ENCODE measurements around the gene FLOT2.
"Not testable (repeated sequence)": the region's sequence is repeated elsewhere in the genome, so short reads cannot be mapped to it uniquely, and the experiment has no call there.

The FLOT2 gene

DNA sequence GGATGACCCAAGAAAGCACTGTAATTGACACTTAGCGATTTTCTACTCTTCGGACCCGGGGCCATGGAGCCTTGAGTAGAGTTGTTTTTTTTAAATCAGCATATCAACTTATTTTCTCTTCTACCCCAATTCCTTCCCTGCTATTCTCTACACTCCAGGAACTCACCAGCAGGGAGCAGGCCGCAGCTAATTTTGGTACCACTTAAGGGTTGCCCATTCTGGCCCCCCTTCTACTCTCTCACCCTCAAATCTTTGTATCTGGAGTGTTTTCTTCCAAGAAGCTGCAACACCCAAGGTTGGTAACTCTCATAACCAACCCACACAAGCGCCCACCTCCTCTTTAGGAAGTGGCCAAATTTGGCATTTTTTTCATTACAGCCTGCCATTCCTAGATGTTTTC, 48.3 kb downstream of the FLOT2 start:
- ChIA-PET CTCF (interaction anchor here (0.8 to 2.0 kb wide), 9 partner anchors 9 to 268 kb away, joined by 3 to 7 read pairs (median 3); no protein-coding TSS in a partner anchor), POLR2A (no interaction called here)
- no peak overlapping the region for H3K4me3 ChIP-seq (ENCODE audit: low read depth, low read length)
- TF ChIP-seq, protein P1, sequence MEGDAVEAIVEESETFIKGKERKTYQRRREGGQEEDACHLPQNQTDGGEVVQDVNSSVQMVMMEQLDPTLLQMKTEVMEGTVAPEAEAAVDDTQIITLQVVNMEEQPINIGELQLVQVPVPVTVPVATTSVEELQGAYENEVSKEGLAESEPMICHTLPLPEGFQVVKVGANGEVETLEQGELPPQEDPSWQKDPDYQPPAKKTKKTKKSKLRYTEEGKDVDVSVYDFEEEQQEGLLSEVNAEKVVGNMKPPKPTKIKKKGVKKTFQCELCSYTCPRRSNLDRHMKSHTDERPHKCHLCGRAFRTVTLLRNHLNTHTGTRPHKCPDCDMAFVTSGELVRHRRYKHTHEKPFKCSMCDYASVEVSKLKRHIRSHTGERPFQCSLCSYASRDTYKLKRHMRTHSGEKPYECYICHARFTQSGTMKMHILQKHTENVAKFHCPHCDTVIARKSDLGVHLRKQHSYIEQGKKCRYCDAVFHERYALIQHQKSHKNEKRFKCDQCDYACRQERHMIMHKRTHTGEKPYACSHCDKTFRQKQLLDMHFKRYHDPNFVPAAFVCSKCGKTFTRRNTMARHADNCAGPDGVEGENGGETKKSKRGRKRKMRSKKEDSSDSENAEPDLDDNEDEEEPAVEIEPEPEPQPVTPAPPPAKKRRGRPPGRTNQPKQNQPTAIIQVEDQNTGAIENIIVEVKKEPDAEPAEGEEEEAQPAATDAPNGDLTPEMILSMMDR (IDR thresholded peaks at IDR 0.05; ENCODE audit: insufficient read depth, low read length, missing control alignments) = no peak
- no peak for DNase-seq (ENCODE audit: low read depth, low spot score)

DNA sequence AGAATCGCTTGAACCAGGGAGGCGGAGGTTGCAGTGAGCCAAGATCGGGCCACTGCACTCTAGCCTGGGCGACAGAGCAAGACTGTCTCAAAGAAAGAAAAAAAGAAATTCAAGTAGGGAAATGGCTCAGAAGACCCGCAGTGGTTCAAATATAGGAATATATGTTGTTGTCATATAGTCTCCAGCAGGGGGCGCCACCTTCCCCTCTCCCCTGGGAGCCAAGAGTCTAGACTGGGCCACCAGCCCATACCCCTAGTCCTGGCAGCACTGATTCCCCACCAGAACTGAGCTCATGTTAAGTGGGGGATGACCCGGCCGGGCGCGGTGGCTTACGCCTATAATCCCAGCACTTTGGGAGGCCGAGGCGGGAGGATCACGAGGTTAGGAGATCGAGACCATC, 48.9 kb downstream of the FLOT2 start:
- POLR2A ChIA-PET; DNase-seq (ENCODE audit: low read depth, low spot score); H3K4me3 ChIP-seq (ENCODE audit: low read depth, low read length): not testable (repeated sequence)
- CTCF ChIA-PET = interaction anchor here (0.8 to 2.0 kb wide), 6 partner anchors 9 to 268 kb away, joined by 3 to 7 read pairs (median 4); no protein-coding TSS in a partner anchor

DNA sequence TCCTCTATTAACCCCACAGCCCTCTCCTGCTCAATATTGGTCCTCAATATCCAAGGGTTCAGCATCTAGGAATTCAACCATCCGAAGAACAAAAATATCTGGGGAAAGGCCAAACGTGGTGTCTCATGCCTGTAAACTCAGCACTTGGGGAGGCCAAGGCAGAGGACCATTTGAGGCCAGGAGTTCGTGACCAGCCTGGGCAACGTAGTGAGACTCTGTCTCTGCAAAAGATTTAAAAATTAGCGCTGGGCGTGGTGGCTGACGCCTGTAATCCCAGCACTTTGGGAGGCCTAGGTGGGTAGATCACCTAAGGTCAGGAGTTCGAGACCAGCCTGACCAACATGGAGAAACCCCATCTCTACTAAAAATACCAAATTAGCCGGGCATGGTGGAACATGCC, 50.8 kb downstream of the FLOT2 start:
- H3K4me3 ChIP-seq (ENCODE audit: low read depth, low read length); DNase-seq (ENCODE audit: low read depth, low spot score): not testable (repeated sequence)
- ChIA-PET CTCF (interaction anchor here (3.6 kb wide), 1 partner anchor 82 kb away, joined by 14 read pairs; no protein-coding TSS in a partner anchor), POLR2A (interaction anchor here (0.6 to 0.7 kb wide), 2 partner anchors 59 to 88 kb away, joined by 3 to 5 read pairs; no protein-coding TSS in a partner anchor)

DNA sequence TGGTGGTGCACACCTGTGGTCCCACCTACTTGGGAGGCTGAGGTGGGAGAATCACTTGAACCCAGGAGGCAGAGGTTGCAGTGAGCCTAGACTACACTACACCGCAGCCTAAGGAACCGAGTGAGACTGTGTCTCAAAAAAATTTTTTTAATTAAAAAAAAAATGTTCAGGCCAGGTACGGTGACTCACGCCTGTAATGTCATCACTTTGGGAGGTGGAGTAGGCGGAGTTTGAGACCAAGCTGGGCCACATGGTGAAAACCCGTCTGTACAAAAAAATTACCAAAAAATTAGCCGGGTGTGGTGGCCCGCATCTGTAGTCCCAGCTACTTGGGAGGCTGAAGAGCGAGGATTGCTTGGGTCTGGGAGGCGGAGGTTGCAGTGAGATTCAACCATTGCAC, 51.3 kb downstream of the FLOT2 start:
- no peak for DNase-seq (ENCODE audit: low read depth, low spot score)
- ChIA-PET POLR2A (interaction anchor here (0.6 to 0.7 kb wide), 2 partner anchors 59 to 89 kb away, joined by 3 to 5 read pairs; no protein-coding TSS in a partner anchor), CTCF (interaction anchor here (3.6 kb wide), 1 partner anchor 82 kb away, joined by 14 read pairs; no protein-coding TSS in a partner anchor)
- TF ChIP-seq, protein P1 (IDR thresholded peaks at IDR 0.05; ENCODE audit: insufficient read depth, low read length, missing control alignments) = no peak
- no peak overlapping the region for H3K4me3 ChIP-seq (ENCODE audit: low read depth, low read length)

DNA sequence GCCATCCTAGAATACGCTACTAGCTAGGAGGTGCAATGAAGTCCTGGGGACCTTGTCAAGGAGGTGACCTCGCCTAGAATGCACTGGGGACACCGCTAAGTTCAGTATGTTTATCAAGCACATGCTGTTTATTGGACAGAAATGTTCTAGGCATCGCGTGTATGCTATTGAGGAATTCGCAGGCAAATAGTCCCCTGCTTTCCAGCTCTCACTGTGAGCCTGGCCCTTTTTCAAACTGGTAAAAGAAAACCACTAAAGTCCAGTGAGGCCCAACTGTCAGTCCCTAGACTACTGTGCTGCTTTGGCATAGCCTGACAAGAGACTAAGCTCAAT, 53.8 kb downstream of the FLOT2 start:
- DNase-seq (ENCODE audit: low read depth, low spot score) = no peak
- ChIA-PET CTCF (interaction anchor here (0.6 to 3.6 kb wide), 4 partner anchors 10 to 80 kb away, joined by 3 to 14 read pairs (median 3); no protein-coding TSS in a partner anchor), POLR2A (no interaction called here)
- H3K4me3 ChIP-seq (ENCODE audit: low read depth, low read length) = no peak overlapping the region
- TF ChIP-seq, protein P1 (IDR thresholded peaks at IDR 0.05; ENCODE audit: insufficient read depth, low read length, missing control alignments) = no peak

DNA sequence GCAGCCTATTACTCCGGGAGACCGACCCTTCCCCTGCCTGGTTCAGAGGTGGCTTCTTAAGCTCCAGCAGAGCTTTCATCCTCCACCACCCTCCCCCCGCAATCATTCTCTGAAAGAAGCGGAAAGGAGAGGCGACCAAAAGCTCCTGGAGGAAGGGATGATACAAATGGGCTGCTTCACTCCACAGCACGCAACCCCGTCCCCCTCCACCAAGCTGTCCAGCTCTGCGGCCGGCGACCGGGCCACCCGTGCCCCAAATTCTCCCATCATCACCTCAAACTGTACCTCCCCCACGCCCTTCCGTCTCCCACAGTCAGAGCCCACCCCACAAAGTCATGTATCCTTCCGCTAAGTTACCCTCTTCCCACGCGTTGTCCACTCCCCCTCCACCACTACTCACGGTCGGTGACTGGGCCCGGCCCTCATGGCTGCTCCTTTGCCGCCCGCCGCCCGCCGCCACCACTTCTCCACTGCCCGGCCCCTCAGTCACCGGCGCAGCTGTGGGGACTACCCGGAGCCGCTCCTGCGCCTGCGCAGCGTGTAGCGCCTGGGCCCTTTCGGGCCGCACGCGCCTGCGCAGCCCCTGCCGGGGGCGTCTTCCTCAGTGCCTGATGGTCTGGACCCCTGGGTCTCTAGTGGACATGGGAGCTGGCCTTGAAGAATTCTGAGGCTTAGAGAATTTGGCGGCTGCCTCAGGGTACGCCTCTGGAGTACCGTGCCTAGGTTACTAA, 55.1 kb downstream of the FLOT2 start, which contains the start of gene FAM222B:
FAM222B (minus strand) TSS at position 509 of the 731 bp plus-strand sequence. CDS start 76,123 bp downstream, outside the sequence.
- CTCF ChIA-PET = interaction anchor here (0.6 to 2.6 kb wide), 10 partner anchors 12 to 307 kb away, joined by 3 to 26 read pairs (median 3); no protein-coding TSS in a partner anchor
- H3K4me3 ChIP-seq (ENCODE audit: low read depth, low read length) = peak within 1 kb of the TSS; percentile 94
- TF ChIP-seq, protein P1 (IDR thresholded peaks at IDR 0.05; ENCODE audit: insufficient read depth, low read length, missing control alignments) = peak; percentile 6
- no peak for DNase-seq (ENCODE audit: low read depth, low spot score)
- POLR2A ChIA-PET = interaction anchor here (0.8 kb wide), 2 partner anchors 15 to 34 kb away, joined by 4 to 5 read pairs; no protein-coding TSS in a partner anchor

DNA sequence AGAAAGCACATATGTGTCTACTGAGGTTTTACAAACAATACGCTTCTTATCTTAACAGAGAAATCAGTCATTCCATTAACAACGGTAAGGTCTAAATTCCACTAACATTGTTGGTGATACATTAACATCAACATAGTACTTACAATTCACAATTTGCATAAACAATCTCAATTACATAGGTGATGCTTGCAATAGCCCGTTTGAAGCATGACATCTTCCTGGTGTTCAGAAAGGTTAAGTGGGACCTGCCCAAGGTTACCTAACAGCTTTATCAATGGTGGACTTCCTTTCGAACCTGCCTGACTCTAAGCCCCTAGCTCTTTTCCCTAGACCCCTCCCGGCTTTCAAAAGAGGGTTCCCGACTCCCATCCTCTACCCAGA, 55.6 kb downstream of the FLOT2 start:
- ChIA-PET CTCF (interaction anchor here (0.9 to 2.6 kb wide), 7 partner anchors 33 to 307 kb away, joined by 3 to 26 read pairs (median 3); no protein-coding TSS in a partner anchor), POLR2A (interaction anchor here (0.8 kb wide), 2 partner anchors 14 to 34 kb away, joined by 4 to 5 read pairs; no protein-coding TSS in a partner anchor)
- TF ChIP-seq, protein P1 (IDR thresholded peaks at IDR 0.05; ENCODE audit: insufficient read depth, low read length, missing control alignments) = no peak
- H3K4me3 ChIP-seq (ENCODE audit: low read depth, low read length) = peak overlapping the region; percentile 94
- no peak for DNase-seq (ENCODE audit: low read depth, low spot score)
